Measurements from ENCODE around the gene SETD2.
"Not testable (repeated sequence)": the region's sequence is repeated elsewhere in the genome, so short reads cannot be mapped to it uniquely, and the experiment has no call there.

SETD2 gene, protein sequence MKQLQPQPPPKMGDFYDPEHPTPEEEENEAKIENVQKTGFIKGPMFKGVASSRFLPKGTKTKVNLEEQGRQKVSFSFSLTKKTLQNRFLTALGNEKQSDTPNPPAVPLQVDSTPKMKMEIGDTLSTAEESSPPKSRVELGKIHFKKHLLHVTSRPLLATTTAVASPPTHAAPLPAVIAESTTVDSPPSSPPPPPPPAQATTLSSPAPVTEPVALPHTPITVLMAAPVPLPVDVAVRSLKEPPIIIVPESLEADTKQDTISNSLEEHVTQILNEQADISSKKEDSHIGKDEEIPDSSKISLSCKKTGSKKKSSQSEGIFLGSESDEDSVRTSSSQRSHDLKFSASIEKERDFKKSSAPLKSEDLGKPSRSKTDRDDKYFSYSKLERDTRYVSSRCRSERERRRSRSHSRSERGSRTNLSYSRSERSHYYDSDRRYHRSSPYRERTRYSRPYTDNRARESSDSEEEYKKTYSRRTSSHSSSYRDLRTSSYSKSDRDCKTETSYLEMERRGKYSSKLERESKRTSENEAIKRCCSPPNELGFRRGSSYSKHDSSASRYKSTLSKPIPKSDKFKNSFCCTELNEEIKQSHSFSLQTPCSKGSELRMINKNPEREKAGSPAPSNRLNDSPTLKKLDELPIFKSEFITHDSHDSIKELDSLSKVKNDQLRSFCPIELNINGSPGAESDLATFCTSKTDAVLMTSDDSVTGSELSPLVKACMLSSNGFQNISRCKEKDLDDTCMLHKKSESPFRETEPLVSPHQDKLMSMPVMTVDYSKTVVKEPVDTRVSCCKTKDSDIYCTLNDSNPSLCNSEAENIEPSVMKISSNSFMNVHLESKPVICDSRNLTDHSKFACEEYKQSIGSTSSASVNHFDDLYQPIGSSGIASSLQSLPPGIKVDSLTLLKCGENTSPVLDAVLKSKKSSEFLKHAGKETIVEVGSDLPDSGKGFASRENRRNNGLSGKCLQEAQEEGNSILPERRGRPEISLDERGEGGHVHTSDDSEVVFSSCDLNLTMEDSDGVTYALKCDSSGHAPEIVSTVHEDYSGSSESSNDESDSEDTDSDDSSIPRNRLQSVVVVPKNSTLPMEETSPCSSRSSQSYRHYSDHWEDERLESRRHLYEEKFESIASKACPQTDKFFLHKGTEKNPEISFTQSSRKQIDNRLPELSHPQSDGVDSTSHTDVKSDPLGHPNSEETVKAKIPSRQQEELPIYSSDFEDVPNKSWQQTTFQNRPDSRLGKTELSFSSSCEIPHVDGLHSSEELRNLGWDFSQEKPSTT (N-terminal part only)

DNA sequence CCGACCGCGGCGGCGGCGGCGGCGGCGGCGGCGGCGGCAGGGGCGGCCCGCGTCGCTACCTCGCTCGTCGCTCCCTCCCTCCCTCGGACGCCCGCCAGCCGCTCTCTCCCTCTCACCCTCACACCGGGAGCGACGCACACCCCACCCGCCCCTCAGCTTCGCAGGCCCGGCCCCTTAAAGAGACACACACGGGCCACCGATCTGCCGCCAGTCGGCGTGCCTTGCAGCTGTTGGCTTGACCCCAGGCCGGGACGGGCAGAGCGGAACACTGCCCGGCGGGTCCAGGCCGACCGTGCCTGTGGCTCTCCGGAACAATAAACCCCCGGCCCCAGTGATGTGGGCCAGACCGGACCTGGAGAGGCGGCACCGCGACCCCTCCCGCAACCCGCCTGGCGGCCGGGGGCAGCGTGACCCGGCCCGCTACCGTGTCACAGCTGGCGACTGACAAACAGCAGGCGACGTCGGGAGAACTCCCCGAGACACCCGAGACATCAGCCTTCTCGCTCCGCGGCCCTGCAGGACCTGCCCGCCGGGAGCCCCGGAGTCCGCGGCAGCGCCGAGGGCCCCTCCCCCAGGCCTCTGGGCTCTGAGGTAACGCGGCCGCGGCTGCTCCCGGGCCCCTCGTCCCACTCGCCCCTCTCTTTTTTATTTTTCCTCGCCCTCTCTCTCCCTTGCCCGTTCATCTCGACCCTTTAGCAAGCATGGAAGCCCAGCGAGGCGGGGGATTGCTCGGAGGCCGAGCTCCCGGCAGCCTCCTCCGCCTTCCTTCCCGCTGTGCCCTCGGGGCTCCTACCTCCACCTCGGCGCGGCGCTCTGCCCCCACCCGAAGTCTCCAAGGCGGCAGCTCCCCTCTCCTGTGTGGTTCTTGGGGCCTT lies at the start of gene SETD2:
Gene SETD2, minus strand, starts transcription at position 107 of the 875 bp plus-strand sequence. CDS start 189 bp downstream, outside the sequence.
- DNase-seq: peak; percentile 68 to 89 (median 76)

DNA sequence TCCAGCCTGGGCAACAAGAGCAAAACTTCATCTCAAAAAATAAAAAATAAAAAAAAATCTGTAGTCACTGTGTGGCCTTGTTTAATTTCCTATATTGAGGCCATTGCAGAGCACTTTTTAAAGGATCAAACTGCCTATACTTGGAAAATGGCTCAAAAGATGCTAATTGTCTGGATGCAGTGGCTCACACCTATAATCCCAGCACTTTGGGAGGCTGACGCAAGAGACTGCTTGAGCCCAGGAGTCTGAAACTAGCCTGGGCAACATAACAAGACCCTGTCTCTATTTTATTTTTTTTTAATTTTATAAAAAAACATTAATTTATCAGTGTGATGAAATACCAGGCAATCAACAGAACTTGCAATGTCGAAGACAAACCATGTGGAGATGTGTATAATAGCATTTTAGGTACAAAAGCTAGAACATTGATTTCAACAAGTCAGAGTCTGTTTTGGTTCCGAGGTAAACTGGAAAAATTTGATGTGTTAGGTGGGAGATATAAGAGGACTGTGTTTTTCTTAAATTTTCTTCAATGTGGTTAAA lies 47.0 kb upstream of the SETD2 start:
- no peak for DNase-seq

DNA sequence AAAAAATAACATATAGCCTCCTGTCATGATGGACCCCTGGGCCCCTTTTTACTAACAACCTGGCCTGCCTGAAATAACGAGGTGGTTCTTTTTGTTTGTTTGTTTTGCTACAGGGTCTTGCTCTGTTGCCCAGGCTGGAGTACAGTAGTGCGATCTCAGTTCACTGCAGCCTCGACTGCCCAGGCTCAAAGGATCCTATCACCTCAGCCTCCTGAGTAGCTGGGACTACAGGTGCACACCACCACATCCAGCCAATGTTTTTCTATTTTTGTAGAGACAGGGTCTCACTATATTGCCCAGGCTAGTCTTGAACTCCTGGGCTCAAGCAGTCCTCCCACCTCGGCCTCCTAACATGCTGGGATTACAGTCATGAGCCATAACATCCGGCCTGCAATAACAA lies 42.1 kb upstream of the SETD2 start:
- DNase-seq: not testable (repeated sequence)

DNA sequence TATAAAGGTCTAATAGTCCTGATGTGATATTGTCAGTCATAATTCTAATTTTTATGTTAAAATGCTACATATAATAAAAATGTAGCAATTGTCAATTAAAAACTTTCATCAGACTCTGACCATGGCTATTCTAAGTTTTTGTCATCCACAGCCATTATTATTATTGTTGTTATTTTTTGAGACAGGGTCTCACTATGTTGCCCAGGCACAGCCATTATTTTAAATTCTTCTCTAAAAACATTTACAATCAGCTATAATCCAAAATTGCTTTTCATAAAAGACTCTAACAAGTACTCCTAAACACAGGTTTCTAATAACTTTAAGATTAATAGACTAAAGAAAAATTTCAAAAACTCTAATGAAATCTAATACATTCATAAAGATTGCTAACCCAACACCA lies 41.0 kb upstream of the SETD2 start:
- DNase-seq: no peak

DNA sequence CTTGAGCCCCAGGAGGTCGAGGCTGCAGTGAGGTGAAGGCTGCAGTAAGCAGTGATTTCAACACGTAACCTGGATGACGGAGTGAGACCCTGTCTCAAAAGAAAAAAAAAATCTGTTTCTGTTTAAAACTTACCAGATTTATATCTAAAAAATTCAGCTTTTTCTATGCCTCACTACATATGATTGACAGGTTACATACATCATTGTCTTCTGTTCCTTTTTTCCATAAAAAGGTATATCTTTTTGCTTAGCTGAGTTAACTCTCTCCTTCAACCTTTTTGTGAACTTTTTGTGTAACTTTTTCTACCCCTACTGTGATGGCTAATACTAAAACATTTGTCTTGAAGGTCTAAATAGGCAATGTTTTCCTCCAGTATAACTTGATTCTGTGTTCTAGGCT lies 38.6 kb upstream of the SETD2 start:
- DNase-seq: no peak

DNA sequence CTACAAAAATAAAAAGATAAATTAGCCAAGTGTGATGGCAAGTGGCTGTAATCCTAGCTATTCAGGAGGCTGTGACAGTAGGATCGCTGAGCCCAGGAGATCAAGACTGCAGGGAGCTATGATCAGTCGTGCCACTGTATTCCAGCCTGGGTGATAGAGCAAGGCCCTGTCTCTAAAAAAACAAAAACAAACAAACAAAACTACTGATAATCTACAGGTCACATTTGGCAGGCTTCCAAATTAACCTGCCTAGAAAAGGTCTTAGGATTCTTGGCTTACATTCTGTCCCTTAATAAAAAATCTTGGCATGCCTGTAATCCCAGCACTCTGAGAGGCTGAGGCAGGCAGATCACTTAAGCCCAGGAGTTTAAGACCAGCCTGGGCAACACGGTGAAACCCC lies 33.4 kb upstream of the SETD2 start:
- DNase-seq: no peak

DNA sequence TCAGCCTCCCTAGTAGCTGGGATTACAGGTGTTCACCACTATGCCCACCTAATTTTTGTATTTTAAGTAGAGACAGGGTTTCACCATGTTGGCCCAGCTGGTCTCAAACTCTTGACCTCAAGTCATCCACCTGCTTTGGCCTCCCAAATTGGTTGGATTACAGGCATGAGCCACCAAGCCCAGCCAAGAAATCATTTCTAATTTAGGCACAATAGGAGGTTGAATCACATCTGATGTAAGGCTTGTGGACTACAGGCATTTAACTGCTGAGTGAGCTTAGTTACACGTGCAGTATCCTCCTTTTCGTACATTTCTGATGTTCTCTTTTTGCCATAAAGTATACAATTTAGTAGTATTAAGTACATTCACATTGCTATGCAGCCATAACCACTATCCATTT lies 31.1 kb upstream of the SETD2 start:
- no peak for DNase-seq

DNA sequence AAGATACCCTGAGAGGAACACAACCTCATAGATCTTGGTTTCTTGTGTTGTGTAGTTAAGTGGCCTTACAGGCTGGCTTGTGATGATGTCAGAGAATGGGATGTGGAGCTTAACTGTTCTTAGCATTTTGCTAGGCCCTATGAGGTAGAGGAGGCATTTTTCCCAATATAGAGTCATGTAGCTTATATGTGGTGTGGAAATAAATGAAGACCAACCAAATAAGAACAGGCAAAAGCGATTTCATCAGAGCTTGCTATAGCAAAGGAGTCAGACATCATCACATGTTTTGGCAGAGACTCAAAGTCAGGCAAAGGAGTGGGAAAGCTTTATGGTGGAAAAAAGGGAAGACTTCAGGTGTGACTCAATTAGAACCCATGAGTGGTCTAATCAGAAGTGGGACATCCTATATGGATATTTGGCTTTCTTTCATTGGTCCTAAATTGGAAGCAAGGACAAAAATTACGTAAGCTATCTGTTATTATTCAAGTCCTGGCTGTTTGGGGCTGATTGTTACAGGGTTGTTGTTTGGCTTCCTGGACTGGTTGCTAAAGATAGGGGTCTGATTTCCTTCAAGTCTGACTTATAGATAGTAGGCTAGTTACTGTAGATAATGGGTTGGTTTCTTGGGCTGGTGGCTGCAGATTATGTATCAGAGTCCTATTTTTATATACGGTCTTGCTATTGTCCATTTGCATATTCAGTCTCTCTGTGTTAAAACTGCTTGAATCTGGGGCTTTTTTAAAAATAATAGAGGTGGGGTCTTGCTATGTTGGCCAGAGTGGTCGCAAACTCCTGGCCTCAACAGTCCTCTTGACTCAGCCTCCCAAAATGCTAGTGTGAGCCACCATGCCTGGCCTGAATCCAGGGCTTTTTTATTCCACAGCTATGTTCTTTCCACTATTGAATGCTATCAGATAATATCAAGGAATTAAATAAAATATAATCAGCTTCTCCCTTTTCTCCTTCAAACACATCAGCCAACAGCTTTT lies 30.3 kb upstream of the SETD2 start:
- no peak for DNase-seq

DNA sequence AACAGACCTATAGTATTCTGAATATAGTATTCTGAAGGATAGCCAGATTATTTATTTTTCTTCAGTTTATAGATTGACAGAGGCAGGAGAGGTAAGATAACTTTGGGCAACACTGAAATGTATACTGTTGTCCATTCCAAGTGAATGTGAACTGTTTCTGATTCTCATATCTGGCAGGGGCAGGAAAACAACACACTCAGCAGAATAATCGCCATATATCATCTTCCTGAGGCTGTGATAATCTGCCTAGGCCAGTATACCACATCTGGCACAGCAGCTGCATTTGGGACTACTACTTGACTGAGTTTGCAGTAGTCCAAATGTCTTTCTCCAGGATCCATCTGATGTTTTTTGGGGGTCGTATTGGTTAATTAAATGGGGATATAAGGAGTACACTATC lies 22.4 kb upstream of the SETD2 start:
- no peak for DNase-seq

DNA sequence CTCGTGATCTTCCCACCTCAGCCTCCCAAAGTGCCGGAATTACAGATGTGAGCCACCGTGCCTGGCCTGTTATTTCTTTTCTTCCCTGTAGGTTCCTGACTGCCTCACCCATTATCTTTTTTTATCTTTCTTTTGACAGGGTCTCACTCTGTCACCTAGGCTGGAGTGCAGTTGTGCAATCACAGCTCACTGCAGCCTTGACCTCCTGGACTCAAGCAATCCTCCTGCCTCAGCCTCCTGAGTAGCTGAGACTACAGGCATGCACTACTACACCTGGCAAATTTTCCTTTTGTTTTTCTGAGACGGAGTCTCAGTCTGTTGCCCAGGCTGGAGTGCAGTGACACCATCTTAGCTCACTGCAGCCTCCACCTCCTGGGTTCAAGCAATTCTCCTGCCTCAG lies 17.8 kb upstream of the SETD2 start:
- DNase-seq: not testable (repeated sequence)

DNA sequence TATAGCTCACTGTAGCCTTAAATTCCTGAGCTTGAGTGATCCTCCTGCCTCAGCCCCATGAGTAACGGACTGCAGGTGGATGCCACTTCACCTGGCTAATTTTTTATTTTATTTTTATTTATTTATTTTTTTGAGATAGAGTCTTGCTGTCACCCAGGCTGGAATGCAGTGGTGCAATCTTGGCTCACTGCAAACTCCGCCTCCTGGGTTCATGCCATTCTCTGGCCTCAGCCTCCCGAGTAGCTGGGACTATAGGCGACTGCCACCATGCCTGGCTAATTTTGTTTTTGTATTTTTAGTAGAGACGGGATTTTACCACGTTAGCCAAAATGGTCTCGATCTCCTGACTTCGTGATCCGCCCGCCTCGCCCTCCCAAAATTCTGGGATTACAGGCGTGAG lies 16.1 kb upstream of the SETD2 start:
- DNase-seq: not testable (repeated sequence)

DNA sequence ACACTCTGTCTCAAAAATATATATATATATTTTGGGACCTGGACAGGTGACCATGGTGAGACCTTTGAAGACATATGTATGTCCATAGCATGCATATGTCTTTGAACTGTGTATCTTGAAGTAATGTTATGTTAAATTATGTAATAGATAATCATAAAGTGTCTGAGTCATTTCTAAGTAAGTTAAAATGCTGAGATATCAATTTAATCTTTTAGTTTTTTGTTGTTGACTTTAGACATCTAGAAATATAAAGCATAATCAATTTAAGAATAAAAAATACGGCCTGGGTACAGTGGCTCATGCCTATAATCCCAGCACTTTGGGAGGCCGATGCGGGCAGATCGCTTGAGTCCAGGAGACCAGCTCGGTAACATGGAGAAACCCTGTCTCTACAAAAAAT lies 12.7 kb upstream of the SETD2 start:
- no peak for DNase-seq

DNA sequence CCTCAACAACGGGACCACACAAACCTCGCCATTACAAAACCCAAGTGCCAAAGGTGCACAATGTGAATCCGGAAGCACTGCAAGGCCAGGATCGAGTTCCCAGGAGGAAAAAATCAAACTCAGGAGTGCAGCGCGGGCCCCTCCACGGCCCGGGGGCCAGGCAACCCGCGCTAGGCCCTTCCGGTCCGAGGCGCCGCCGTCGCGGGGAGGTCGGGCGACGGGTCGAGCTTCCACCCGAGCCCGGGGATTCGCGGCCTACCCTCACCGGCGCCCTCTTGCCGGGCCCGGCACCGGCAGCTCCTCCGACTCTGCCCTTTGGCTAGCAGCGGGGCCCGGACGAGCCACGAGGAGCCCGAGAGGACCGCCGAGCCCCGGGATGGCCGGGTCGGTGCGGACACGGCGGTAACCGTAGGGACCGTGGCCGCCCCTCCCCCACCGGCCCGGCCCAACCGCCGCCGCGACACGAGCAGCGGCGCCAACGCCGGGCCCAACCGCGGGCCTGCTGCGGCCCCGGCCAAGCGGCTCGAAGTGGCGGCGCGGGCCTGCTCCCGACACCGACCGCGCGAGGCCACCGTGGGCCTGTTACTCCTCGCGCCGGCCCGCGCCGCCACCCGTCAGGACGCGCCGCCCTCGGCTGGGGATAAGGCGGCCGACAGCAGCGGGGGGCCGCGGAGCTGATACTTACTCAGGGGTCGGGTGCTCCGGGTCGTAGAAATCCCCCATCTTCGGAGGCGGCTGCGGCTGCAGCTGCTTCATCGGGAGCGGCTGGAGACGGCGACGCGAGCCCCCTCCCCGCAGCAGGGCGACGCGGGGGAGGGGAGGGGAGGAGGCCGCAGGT lies 525 bp downstream of the SETD2 start:
- peak; percentile 43 to 85 (median 64) for DNase-seq

DNA sequence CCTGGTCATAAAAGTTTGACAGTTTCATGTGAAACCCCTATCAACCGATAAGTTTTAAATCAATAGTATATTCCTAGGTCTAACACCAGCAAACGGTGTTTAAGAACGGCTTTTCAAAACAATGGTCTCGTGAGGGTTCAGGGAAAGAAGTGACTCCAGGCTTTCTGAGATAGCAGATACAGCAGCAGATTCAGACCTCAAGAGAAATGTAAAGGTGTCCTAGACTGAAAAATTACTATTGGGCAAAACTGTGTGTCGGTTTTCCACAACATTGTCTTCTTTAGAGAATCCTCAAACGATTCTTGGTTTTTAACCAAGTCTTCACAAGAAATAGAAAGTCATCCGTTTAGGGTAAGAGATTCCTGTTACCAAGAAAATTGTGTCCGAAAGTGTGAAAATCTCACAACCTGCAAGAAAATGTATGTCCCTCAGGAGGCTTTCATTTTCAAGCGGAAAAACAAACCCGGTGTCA lies 1.2 kb downstream of the SETD2 start:
- no peak for DNase-seq

DNA sequence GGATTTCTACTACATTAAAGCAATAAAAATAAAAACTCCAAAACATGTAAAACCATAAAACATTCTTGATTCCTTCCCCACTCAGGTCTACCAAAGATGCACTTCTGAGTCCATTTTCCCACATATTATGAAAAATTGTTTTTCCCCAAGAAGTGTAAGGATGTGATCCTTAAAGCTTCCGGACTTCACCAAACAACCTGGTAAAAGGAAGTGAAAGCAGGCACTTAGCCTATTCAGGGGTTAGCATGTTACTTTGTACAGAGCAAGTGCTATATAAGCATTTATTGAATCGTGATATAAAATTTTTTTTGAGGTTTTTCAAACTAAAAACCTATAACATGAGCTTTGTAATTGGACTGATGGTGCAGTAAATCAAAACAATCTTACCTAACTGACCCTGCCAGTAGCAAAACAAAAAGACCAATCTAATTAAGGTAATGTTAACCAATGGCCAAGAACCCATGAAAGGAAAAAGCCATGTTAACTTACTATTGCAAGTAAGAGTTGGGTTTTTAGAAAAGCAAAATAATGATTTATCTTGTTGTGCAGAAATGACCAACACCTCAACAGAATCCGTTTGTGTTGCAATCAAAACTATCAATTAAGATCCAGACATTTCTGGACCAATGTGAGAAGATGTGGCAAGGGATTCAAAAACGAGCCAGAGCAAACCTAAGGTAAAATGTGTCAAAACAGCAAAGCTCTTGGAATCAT lies 1.8 kb downstream of the SETD2 start:
- no peak for DNase-seq

DNA sequence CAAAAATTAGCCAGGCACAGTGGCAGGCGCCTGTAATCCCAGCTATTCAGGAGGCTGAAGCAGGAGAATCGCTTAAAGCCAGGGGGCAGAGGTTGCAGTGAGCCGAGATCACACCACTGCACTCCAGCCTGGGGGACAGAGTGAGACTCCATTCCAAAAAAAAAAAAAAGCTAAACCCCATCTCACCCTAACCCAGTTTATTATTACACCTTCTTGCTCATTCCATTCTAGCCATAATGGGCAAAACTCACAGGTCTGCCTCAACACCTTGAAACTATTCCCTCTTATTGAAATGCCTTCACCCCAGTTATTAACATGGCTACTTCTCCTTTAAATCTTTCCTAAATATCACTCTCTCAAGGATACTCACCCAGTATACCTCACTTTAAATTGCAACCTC lies 4.1 kb downstream of the SETD2 start:
- DNase-seq: no peak

DNA sequence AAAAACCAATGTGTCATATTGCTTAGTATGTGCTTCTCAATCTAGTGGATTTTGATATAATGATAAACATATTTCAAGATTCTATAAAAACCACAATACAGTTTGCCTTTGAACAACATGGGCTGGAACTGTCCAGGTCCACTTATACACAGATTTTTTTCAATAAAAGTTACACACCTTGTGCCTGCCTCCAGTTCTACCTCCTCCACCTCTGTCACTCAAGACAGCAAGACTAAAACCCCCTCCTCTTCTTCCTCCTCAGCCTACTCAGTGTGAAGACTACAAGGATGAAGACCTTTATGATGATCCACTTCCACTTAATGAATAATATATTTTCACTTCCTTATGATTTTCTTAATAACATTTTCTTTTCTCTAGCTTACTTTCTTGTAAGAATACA lies 5.7 kb downstream of the SETD2 start:
- DNase-seq: no peak

DNA sequence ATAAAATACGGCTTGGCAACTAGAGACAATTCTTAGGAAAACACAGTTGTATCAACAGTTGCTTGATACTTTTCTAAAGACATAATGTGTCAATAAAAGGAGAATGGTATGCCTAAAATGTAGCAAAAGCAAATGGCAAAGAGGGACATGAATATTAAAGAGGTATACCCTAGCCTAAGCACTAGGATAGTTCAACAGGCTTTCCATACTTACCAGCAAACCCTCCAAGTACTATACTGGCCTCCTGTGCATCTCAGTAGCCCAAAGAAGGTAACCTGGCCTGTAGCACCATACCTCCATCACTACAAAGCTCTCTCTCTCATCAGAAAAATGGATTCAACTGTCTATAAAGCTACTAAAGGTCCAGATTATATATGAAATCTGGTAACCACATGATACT lies 7.5 kb downstream of the SETD2 start:
- DNase-seq: no peak

DNA sequence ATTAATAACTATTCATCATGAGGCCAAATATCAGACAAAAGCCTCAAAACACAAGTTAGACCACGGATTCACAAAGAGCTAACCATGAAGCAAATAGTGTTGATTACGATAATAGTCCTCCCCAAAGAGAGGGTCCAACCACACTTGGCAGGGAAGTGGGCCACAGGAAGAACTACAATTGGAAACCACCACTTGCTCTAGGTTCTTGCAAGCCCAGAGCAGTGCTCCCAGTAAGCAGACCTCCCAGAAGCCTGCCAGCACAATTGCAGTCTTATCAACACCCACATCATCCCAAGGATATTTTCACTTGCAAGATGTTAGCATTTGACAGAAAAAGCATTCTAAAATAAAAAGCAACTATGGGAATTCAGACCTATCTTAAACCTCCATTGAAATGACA lies 11.3 kb downstream of the SETD2 start:
- no peak for DNase-seq

All from stimulated activated naive CD4-positive, alpha-beta T cell (primary cell).